GM04504 (cell line): ENCODE data around the gene CD248.
"Not testable (repeated sequence)": the region's sequence is repeated elsewhere in the genome, so short reads cannot be mapped to it uniquely, and the experiment has no call there.

Experiments
- DNase-seq: peaks from one replicate; pipeline ENCODE4 v3.0.0-alpha.2; 2012; ENCODE audit warnings: low read depth

The CD248 gene

GRCh38 chr11:66328302-66329144 lies 11.7 kb upstream of the CD248 start:
- no peak for DNase-seq

- no peak for DNase-seq
Measured at GRCh38 chr11:66328031-66328301, 11.1 kb upstream of the CD248 start.

- DNase-seq = no peak
Measured at GRCh38 chr11:66327171-66328030, 10.6 kb upstream of the CD248 start.

- DNase-seq = no peak
Measured at GRCh38 chr11:66326261-66327111, 9.6 kb upstream of the CD248 start.

GRCh38 chr11:66325263-66325671 lies 8.4 kb upstream of the CD248 start:
- DNase-seq = no peak

GRCh38 chr11:66324664-66325063 lies 7.8 kb upstream of the CD248 start:
- no peak for DNase-seq

- DNase-seq = no peak
Measured at GRCh38 chr11:66323684-66324083, 6.8 kb upstream of the CD248 start.

GRCh38 chr11:66322732-66323427 lies 6.0 kb upstream of the CD248 start:
- no peak for DNase-seq

GRCh38 chr11:66321606-66322005 lies 4.8 kb upstream of the CD248 start:
- DNase-seq = no peak

GRCh38 chr11:66320748-66321147 lies 3.9 kb upstream of the CD248 start:
- DNase-seq = not testable (repeated sequence)

- DNase-seq = not testable (repeated sequence)
Measured at GRCh38 chr11:66320289-66320688, 3.4 kb upstream of the CD248 start.

- DNase-seq = no peak
Measured at GRCh38 chr11:66318600-66318970, 1.7 kb upstream of the CD248 start.

GRCh38 chr11:66317723-66318599 lies 1.1 kb upstream of the CD248 start:
- peak; percentile 77 for DNase-seq

- DNase-seq = no peak
Measured at GRCh38 chr11:66317322-66317722, 478 bp upstream of the CD248 start.

GRCh38 chr11:66315921-66316811 lies 678 bp downstream of the CD248 start:
- DNase-seq = no peak

- no peak for DNase-seq
Measured at GRCh38 chr11:66315498-66315885, 1.4 kb downstream of the CD248 start.

- DNase-seq = no peak
Measured at GRCh38 chr11:66314561-66315497, 2.0 kb downstream of the CD248 start.

GRCh38 chr11:66314186-66314501 lies 2.7 kb downstream of the CD248 start:
- DNase-seq = no peak
